K562 treated with DMSO at 1 percent for 12 hours (cell line): ENCODE measurements around the gene LRRC74A. TPM values are rescaled to one million over a fixed set of nuclear protein-coding genes. Genes with fewer than 3 reads are reported as not detected.

ENCODE experiments used
- total RNA-seq: library from RNA; unstranded; fragments of 300-600 nt; gene quantifications from 2 replicates; pipeline ENCODE4 v1.2.3, GENCODE V29; 2022; ENCODE audit not compliant: insufficient read depth

The LRRC74A gene
- total RNA-seq: not detected in 2 replicates

GRCh38 chr14:76826122-76826521 is at the start of gene LRRC74A:
Gene LRRC74A (plus strand): TSS chr14:76826408. CDS start chr14:76826698, 290 bp downstream.

GRCh38 chr14:76812422-76813383 is 13.5 kb upstream of the LRRC74A start, which contains the start of gene ANGEL1:
Gene ANGEL1 (minus strand): TSS chr14:76812882. CDS start chr14:76812827, 55 bp downstream.

Other genes with a start within 250 kb of the LRRC74A start
- 0.18 and 0.79 TPM in 2 replicates for gene VASH1, start 64.9 kb upstream of the LRRC74A start, total RNA-seq
- 2.2 and 7.0 TPM in 2 replicates for gene ANGEL1, start 13.5 kb upstream of the LRRC74A start, total RNA-seq
- gene IRF2BPL, start 202.3 kb downstream of the LRRC74A start, total RNA-seq: 26.4 and 39.6 TPM in 2 replicates